ENCODE results near the gene PACSIN3. TPM values are rescaled to one million over a fixed set of nuclear protein-coding genes. Genes with fewer than 3 reads are reported as not detected.

Gene PACSIN3
- total and polyA plus RNA-seq, 12 donors: 146 to 335 (median 248) TPM

GRCh38 chr11:47157805-47158204 is 28.4 kb downstream of the PACSIN3 start:
- H3K9me3 ChIP-seq: no peaks in the 10 kb centered on the region
- intact Hi-C loops (cut with DNase I): no loop called here
- H3K27me3 ChIP-seq: no peaks in the 10 kb centered on the region
- DNase-seq: no peak
- H3K4me1 ChIP-seq: peaks cover 0 to 34% (median 22%) of the 10 kb centered on the region in 9 donors
- no peak for ATAC-seq
- H3K36me3 ChIP-seq: peaks cover 0 to 32% (median 0%) of the 10 kb centered on the region in 9 donors
- H3K27ac ChIP-seq: no peak overlapping the region
- TF ChIP-seq CTCF (IDR thresholded peaks at IDR 0.05): no peak
- 80 to 88% methylated on average over 8 of the region's 8 CpGs for WGBS, 2 donors
- no peak overlapping the region for H3K4me3 ChIP-seq

GRCh38 chr11:47156951-47157350 is 29.3 kb downstream of the PACSIN3 start:
- intact Hi-C loops (cut with DNase I): no loop called here
- no peaks in the 10 kb centered on the region for H3K27me3 ChIP-seq
- 88 to 92% methylated on average over 20 of the region's 20 CpGs for WGBS, 2 donors
- H3K36me3 ChIP-seq: peaks cover 0 to 27% (median 0%) of the 10 kb centered on the region in 9 donors
- ATAC-seq (no peak), DNase-seq (no peak)
- TF ChIP-seq CTCF (IDR thresholded peaks at IDR 0.05): no peak
- H3K4me1 ChIP-seq: peaks cover 0 to 29% (median 16%) of the 10 kb centered on the region in 9 donors
- no peak overlapping the region for H3K27ac ChIP-seq
- no peak overlapping the region for H3K4me3 ChIP-seq
- H3K9me3 ChIP-seq: no peaks in the 10 kb centered on the region

- Histone ChIP-seq H3K27me3 (no peaks in the 10 kb centered on the region), H3K36me3 (peaks cover 0 to 27% (median 0%) of the 10 kb centered on the region in 9 donors), H3K4me3 (no peak overlapping the region), H3K27ac (no peak overlapping the region), H3K9me3 (no peaks in the 10 kb centered on the region), H3K4me1 (peaks cover 0 to 23% (median 13%) of the 10 kb centered on the region in 9 donors)
- WGBS, 2 donors: 92 to 95% methylated on average over 6 of the region's 6 CpGs
- no peak for ATAC-seq
- intact Hi-C loops (cut with DNase I): no loop called here
- no peak for DNase-seq
- no peak for TF ChIP-seq CTCF (IDR thresholded peaks at IDR 0.05)
These were observed 29.9 kb downstream of the PACSIN3 start for GRCh38 chr11:47156333-47156732.

GRCh38 chr11:47155879-47156278 is 30.4 kb downstream of the PACSIN3 start:
- Histone ChIP-seq H3K4me1 (peaks cover 0 to 18% (median 10%) of the 10 kb centered on the region in 9 donors), H3K27me3 (no peaks in the 10 kb centered on the region), H3K36me3 (peaks cover 0 to 27% (median 0%) of the 10 kb centered on the region in 9 donors), H3K27ac (no peak overlapping the region), H3K9me3 (no peaks in the 10 kb centered on the region), H3K4me3 (no peak overlapping the region)
- intact Hi-C loops (cut with DNase I): loop anchor here in 1 of 10 donors (2.0 kb wide), 1 partner anchor 261 kb away; no protein-coding TSS in a partner anchor
- ATAC-seq (no peak), DNase-seq (no peak)
- WGBS, 2 donors: 96 to 97% methylated on average over 4 of the region's 4 CpGs
- no peak for TF ChIP-seq CTCF (IDR thresholded peaks at IDR 0.05)

Measured in heart right ventricle (tissue), 16 donors.